Erythroblast (primary cell): ENCODE measurements around the gene SIL1.
"Not testable (repeated sequence)": the region's sequence is repeated elsewhere in the genome, so short reads cannot be mapped to it uniquely, and the experiment has no call there.

Experiments used
- DNase-seq, 2 experiments: peaks; one replicate each; lab custom pipeline; 2025; lab: John Stamatoyannopoulos, UW
- GATA1 ChIP-seq: IDR thresholded peaks from 2 replicates; pipeline ENCODE4 v1.6.1; 2011; ENCODE audit warnings: low read depth, mild to moderate bottlenecking, control low read depth, low read length, moderate library complexity
- POLR2A ChIP-seq: IDR thresholded peaks from 2 replicates; pipeline ENCODE4 v1.6.1; 2011; ENCODE audit warnings: mild to moderate bottlenecking, low read length

SIL1 gene

DNA sequence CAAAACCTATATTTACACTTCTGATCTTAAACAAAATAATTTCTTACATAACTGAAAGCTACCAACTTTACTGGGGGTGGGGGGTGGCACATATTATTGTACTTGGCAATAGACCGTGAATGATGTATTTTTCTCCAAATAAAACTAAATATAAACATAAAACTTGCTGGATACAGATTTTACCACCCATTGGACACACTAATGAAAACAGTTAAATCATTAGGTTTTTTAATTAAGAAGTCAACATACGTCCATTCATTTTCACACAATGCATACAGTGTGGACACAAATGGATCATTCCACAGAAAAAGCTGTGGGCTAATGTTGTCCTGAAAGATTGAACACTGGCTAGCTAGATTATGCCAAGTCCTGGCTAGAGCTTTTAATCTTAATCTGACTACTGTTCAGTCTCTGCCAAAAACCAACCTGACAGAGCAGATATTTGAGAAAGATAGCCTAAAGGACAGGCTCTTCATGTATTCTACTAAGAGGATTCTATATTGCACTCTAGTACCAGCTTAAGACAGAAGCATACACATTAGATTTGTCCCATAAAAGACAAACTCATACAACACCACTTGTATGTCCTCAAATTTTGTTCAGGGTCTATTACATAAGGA is 118.1 kb downstream of the SIL1 start:
- DNase-seq = peak in 1 of 2 experiments; percentile 16
- TF ChIP-seq GATA1 = no peak
- no peak for TF ChIP-seq POLR2A

DNA sequence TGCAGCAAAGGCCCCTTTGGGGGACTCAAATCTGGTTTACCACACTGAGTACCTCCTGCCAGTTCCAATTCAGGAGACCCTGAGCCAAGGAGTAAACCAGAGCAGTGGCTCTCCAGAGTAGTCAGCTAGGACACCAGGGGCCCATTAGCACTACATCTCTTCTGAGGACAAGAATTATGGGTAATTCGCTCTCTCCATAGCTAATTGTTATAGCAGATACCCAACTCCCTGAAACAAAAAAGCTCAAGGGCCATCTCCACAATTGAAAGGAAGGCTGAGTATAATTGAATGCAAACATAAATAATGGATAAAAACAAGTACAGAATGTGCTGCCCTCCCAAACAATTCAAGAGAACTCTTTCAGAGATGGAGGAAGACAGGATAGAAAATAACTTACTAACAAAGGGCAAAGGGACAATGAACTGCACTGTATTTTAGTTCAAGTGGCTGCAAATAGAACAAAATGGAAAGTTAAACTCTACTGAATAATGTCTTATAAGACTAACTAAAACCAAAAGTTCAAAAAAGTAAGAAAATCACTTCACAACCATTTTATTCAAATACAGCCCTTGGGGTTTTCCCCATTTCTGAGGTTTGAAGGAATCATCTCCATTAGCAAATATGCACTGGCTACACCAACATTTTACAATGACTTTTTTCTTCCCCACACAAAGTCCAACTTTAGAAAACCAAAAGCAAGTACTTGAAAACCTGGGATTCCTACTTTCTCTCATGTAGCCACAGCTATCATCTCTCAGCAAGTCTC is 118.8 kb downstream of the SIL1 start:
- no peak for DNase-seq
- TF ChIP-seq POLR2A = no peak
- no peak for TF ChIP-seq GATA1

DNA sequence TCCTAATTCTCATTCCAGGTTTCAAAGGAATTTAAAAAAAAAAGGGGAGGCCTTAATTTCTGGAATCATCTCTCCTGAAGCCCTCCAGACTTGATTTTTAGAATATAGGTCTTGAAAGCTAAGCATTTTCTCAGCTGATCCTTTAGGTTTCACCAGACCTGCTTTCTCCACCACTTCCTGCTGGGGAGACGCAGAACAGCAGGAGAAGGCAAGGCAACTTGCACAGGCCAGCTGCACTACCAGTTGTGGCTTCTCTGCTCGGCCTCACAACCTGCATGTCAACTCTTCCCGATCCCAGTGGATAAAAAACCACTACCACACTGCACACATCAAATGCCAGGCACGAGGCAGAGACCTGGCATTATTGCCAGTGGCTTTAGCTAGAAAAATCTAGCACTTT is 119.8 kb downstream of the SIL1 start:
- TF ChIP-seq GATA1 (no peak), POLR2A (no peak)
- DNase-seq = no peak

DNA sequence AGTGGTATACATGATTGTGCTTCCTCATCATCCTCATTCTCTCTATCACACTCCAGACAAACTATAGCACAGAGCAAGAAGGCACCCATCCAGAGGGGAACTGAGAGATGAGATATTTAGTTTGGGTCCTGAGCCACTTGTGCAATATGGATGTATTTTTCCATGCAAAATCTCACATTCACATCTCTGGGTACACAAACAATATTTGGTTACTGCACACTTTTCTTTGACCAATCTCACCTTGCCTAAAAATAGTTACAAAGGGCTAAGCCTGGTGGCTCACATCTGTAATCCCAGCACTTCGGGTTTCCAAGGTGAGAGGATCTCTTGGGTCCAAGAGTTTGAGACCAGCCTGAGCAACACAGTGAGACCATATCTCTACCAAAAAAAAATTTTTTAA is 120.3 kb downstream of the SIL1 start:
- TF ChIP-seq POLR2A (no peak), GATA1 (no peak)
- no peak for DNase-seq

DNA sequence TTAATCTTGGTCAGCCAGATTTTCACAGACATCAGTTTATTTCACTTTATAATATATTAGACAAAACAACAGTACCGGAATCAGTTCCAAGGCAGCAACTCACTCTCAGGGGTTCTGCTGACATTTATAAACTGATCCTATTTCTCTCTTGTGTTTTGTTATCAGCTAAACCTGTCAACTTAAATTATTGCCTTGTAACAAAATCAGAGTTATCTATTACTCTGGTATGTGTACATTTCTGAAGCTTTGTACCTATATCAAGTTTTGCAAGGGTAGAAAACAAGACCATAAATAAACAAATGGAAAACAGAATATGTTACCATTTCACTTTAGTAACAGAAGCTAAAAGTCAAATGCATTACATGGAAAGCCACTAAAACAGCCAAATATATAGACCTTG is 122.1 kb downstream of the SIL1 start:
- DNase-seq = no peak
- TF ChIP-seq GATA1 = no peak
- TF ChIP-seq POLR2A = no peak

DNA sequence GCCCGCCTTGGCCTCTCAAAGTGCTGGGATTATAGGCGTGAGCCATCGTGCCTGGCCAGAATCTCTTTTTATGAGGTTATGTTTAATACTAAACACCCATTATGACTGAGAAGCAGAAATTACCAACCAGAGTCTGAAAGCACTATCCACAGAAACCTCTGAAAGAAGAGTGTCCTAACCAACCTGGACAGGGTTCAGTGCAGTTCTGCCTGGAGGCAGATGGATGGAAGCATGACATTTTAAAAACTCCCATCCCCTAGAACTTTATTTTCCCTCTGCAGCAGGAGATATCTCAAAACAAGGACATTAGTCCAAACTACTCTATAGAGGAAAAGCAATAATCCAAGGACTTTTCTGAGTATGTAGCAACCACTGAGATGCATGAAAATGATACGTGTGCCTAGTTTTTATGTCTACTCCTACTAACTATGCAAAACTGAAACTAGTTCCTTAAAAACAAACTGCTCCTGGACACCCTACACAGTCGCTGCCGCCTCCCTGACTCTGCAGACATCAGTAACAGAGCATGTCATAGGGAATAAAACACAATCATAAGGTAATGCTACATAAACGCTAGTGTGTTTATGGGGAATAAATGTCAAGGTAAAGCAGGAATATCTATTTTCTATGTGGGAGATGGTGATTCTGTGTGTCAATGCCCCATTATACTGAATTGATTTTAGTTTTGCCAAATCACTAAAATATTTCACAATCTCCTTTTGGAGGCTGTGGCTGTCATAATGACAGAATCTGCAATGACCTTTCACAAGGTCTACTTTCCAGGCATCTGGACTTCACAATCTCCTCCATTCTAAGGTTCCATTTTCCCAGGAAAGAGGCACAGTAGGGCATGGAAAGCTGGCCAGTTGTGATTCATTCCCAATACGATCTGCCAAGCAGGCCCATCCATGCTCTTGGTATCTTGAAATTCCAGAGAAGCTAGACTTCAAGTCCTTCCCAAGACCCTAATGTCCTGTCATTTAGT is 122.8 kb downstream of the SIL1 start:
- TF ChIP-seq POLR2A (no peak), GATA1 (no peak)
- DNase-seq = no peak

DNA sequence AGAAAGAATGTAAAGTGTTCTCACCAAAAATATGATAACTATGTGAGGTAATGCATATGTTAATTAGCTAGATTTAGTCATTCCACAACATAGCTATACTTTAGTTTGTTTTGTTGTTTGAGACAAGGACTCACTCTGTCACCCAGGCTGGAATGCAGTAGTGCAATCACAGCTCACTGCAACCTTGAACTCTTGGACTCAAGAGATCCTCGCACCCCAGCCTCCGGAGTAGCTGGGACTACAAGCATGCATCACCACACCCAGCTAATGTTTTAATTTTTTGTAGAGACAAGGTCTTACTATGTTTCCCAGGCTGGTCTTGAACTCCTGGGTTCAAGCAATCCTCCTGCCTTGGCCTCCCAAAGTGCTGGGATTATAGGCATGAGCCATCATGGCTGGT is 124.2 kb downstream of the SIL1 start:
- DNase-seq = not testable (repeated sequence)

DNA sequence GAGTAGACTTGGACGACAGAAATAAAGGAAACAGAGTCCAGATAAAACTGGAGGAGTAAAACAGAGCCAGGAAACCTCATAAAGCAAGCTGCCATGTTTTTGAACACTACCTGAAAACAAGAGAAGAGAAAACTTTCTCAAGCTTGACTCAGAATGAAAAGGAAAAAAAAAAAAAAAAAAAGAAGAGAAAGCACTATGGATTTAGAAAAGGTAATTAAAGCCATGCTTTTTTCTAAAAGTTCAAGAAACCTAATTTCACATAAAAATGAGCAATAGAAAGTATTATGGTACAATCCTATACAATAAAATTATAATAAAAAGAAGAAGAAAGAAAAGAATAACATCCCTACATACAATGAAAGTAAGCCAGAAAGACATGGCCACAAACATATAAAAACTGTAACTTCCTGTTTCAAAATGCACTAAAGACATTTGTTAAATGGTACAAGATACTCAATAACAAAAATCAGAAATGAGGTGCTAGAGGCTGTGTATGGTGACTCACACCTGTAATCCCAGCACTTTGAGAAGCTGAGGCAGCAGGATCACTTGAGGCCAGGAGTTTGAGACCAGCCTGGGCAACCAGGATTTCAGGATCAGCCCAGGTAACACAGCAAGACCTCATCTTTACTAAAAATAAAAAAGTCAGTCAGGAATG is 129.5 kb downstream of the SIL1 start:
- TF ChIP-seq POLR2A = no peak
- TF ChIP-seq GATA1 = no peak
- DNase-seq = no peak

DNA sequence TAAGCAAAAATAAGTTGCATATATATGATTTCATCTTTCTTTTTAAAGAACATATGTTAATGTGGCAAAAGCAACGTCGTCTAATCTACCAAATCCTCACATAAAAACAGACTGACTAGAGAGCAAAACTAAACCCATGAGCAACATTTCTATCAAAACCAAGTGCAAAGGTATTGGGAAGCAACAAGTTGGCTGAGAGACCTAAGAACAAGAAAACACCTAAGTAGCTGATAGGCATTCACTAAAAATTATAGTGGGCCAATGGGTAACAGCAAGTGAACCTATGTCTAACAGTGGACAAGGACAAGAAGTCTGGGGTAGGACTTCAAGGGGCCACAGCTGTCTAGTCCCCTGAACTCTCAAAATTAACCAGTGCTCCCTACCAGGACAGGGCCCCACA is 130.1 kb downstream of the SIL1 start:
- no peak for DNase-seq
- TF ChIP-seq GATA1 (no peak), POLR2A (no peak)

DNA sequence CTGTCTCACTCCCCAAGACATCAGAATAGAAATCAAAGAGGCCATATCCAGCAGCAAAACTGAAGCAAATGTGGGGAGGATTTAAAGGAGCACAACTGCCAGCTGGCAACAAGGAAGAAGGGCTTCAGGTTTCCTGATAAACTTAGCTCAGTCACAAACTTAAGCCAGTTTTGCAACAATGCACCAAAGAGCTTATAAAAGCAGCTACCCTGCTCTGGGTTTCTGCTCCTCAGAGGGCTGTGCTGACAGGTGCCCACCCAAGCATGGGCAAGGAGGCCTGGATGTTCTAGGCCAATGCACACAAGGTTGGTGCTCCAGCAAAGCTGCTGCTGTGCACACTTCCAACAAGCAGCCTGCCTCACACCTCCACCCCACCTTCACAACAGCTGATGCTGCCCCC is 132.9 kb downstream of the SIL1 start:
- no peak for DNase-seq

DNA sequence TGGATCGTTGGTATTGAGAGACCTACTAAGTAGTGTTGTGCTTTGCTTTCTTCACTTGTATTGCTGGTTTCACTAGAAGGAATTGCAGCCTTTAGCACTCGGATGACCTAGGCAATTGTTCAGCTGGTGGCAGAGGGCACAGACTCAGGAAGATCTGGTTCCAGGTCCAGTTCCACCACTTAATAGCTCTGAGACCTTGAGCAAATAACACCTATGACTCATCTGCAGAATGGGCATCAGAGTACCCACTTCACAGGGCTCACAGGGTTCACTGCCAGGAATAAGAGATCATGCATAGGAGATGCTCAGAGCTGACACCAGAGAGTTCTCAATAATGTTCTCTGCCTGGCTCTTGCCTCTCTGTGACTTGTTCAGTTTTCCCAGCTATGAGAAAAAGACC is 133.6 kb downstream of the SIL1 start:
- no peak for DNase-seq
- TF ChIP-seq GATA1 (no peak), POLR2A (no peak)

More for the DNA sequence above, 132.9 kb downstream of the SIL1 start:
- TF ChIP-seq POLR2A = no peak
- no peak for TF ChIP-seq GATA1

DNA sequence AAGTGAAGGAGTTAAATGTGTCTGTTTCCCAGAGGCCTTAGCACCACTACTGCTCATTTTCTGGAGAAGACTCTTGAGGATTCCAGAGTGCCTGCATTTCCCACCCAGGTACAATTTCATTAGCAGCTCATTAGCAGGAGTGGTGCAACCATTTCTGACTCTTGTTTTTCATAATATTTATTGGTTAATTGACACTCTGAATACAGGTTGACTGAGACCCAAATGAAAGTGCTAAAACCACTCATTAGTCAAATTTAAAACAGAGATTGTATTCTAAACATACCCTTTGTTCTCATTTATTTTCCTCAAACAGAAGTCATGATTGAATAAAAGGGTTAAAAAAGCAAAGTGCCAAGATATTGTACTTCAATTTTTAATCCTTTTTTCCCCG is 134.5 kb downstream of the SIL1 start:
- DNase-seq = no peak
- TF ChIP-seq GATA1 (no peak), POLR2A (no peak)

DNA sequence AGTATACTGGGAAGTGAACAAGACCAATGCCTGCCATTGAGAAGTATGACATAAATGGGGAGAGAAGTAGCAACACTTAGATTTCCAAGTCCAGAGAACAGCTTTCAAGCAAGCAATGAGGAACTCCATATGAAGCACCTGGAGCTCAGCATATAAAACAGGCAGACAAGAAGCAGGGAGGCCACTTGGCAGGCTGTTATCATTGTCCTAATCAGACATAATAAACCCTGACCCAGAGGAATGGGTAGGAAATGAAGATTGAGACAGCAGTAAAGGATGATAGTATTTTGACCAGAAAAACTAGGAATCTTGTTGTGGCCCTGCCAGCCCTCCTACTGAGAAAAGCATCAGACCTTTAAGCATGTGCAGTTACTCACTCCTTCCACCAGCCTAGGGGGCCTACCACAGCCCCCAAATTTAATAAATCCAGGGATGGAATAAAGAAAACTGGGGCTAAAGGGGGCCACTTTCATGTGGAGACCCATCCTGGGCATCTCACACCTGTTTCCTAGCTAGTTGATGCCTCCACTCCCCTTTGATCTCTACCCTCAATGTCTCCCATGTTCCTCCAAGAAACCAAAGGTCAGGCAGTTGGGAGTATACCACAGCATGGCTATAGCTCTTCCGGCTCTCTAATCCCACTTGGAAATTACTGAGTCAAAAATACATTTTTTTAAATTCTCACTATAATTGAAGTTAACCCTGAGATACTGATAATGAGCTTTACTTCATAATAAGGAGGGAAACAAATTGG is 135.1 kb downstream of the SIL1 start:
- no peak for TF ChIP-seq POLR2A
- no peak for TF ChIP-seq GATA1
- DNase-seq = no peak
